SU-DHL-6 (cell line): ENCODE data around the gene SEMA4D.

ENCODE experiments used
- H2AFZ ChIP-seq: fragments of 200-600 bp; sonication (generic); 2 replicates; pipeline ENCODE4 v1.6.1; 2014; ENCODE audit warnings: low read depth, mild to moderate bottlenecking, moderate library complexity, mixed read lengths, antibody characterized with exemption, low read length; ENCODE audit not compliant: severe bottlenecking
- H3F3A ChIP-seq: fragments of 200-600 bp; shearing (Covaris generic); 2 replicates; pipeline ENCODE4 v1.6.0; 2016; ENCODE audit warnings: antibody characterized with exemption, mild to moderate bottlenecking; ENCODE audit not compliant: insufficient read depth
- H3K27ac ChIP-seq: fragments of 200-600 bp; sonication (generic); 2 replicates; pipeline ENCODE4 v1.5.1; 2016; ENCODE audit warnings: low read depth, mild to moderate bottlenecking, low read length, moderate library complexity, mixed read lengths
- H3K27me3 ChIP-seq: fragments of 200-600 bp; sonication (generic), shearing (Covaris generic); 2 replicates; pipeline ENCODE4 v1.6.0; 2014; ENCODE audit warnings: mild to moderate bottlenecking, low read length
- H3K36me3 ChIP-seq: fragments of 200-600 bp; sonication (generic); 2 replicates; pipeline ENCODE4 v1.6.1; 2014; ENCODE audit warnings: mild to moderate bottlenecking, low read length, mixed read lengths
- H3K4me2 ChIP-seq: fragments of 300-600, 200-600 bp; shearing (Covaris generic), sonication (generic); 2 replicates; pipeline ENCODE4 v1.6.0; 2014; ENCODE audit warnings: low read length, low read depth, mild to moderate bottlenecking; ENCODE audit not compliant: poor library complexity, severe bottlenecking
- H3K4me3 ChIP-seq: fragments of 200-600 bp; sonication (generic); 2 replicates; pipeline ENCODE4 v1.5.1; 2014; ENCODE audit warnings: antibody characterized with exemption, low read length, mild to moderate bottlenecking, mixed read lengths; ENCODE audit not compliant: insufficient read depth, poor library complexity, severe bottlenecking
- H3K79me2 ChIP-seq: fragments of 200-600 bp; sonication (generic); 2 replicates; pipeline ENCODE4 v1.6.1; 2014; ENCODE audit warnings: mild to moderate bottlenecking, low read length, moderate library complexity; ENCODE audit not compliant: insufficient read depth
- H3K9ac ChIP-seq: fragments of 200-600 bp; sonication (generic); 2 replicates; pipeline ENCODE4 v1.7.0; 2014; ENCODE audit warnings: mild to moderate bottlenecking, low read length
- H3K9me2 ChIP-seq: fragments of 200-600 bp; sonication (generic); replicated peaks from 2 replicates; pipeline ENCODE4 v1.6.1; 2014; ENCODE audit warnings: low read length; ENCODE audit not compliant: insufficient read depth
- H3K9me3 ChIP-seq: fragments of 200-600 bp; sonication (generic); 2 replicates; pipeline ENCODE4 v1.6.1; 2014; ENCODE audit warnings: low read length, mixed read lengths; ENCODE audit not compliant: insufficient read depth
- H4K20me1 ChIP-seq: fragments of 200-600 bp; sonication (generic); 2 replicates; pipeline ENCODE4 v1.6.1; 2014; ENCODE audit warnings: low read depth, mild to moderate bottlenecking, antibody characterized with exemption, low read length, moderate library complexity, mixed read lengths
- CTCF ChIP-seq: fragments of 200-600 bp; sonication (generic); IDR thresholded peaks from one replicate; pipeline ENCODE4 v1.5.1; 2017; ENCODE audit warnings: antibody characterized with exemption, mild to moderate bottlenecking, low read length, moderate library complexity; ENCODE audit not compliant: insufficient read depth, poor library complexity, severe bottlenecking
- EZH2phosphoT487 ChIP-seq: fragments of 200-600 bp; sonication (generic), shearing (Covaris generic); conservative IDR thresholded peaks from 2 replicates; pipeline ENCODE4 v1.6.1; 2018; ENCODE audit warnings: mild to moderate bottlenecking, antibody characterized with exemption, low read length, moderate library complexity, mixed read lengths

Gene SEMA4D

GRCh38 chr9:89384783-89385182 lies 113.1 kb downstream of the SEMA4D start:
- TF ChIP-seq CTCF = no peak
- no peak overlapping the region for H2AFZ ChIP-seq
- H3K9me2 ChIP-seq = no peaks in the 10 kb centered on the region
- no peaks in the 10 kb centered on the region for H4K20me1 ChIP-seq
- no peaks in the 10 kb centered on the region for H3K9me3 ChIP-seq
- H3K4me2 ChIP-seq = no peak overlapping the region
- H3K27ac ChIP-seq = no peak overlapping the region
- no peaks in the 10 kb centered on the region for H3K79me2 ChIP-seq
- H3K27me3 ChIP-seq = no peaks in the 10 kb centered on the region
- H3K4me3 ChIP-seq = no peak overlapping the region
- H3F3A ChIP-seq = no peaks in the 10 kb centered on the region
- no peak overlapping the region for H3K9ac ChIP-seq
- H3K36me3 ChIP-seq = no peaks in the 10 kb centered on the region

- Histone ChIP-seq H3K79me2 (no peaks in the 10 kb centered on the region), H3K36me3 (no peaks in the 10 kb centered on the region), H4K20me1 (no peaks in the 10 kb centered on the region), H3K4me3 (no peak overlapping the region), H3K27ac (no peak overlapping the region), H3K9ac (no peak overlapping the region), H3K9me2 (no peaks in the 10 kb centered on the region), H2AFZ (no peak overlapping the region), H3K4me2 (no peak overlapping the region), H3F3A (no peaks in the 10 kb centered on the region), H3K27me3 (no peaks in the 10 kb centered on the region), H3K9me3 (no peaks in the 10 kb centered on the region)
- TF ChIP-seq CTCF = no peak
- TF ChIP-seq EZH2phosphoT487 = no peak
Observed at GRCh38 chr9:89383721-89384300, 114.1 kb downstream of the SEMA4D start.

GRCh38 chr9:89383030-89383720 lies 114.7 kb downstream of the SEMA4D start:
- H3K4me3 ChIP-seq = no peak overlapping the region
- H3K4me2 ChIP-seq = no peak overlapping the region
- no peaks in the 10 kb centered on the region for H3F3A ChIP-seq
- H3K27ac ChIP-seq = no peak overlapping the region
- H4K20me1 ChIP-seq = no peaks in the 10 kb centered on the region
- no peaks in the 10 kb centered on the region for H3K27me3 ChIP-seq
- H3K9me2 ChIP-seq = no peaks in the 10 kb centered on the region
- TF ChIP-seq CTCF = no peak
- TF ChIP-seq EZH2phosphoT487 = no peak
- H3K36me3 ChIP-seq = no peaks in the 10 kb centered on the region
- no peak overlapping the region for H2AFZ ChIP-seq
- H3K79me2 ChIP-seq = no peaks in the 10 kb centered on the region
- H3K9me3 ChIP-seq = no peaks in the 10 kb centered on the region
- no peak overlapping the region for H3K9ac ChIP-seq
